ENCODE data around the gene AGRN.

The AGRN gene

DNA sequence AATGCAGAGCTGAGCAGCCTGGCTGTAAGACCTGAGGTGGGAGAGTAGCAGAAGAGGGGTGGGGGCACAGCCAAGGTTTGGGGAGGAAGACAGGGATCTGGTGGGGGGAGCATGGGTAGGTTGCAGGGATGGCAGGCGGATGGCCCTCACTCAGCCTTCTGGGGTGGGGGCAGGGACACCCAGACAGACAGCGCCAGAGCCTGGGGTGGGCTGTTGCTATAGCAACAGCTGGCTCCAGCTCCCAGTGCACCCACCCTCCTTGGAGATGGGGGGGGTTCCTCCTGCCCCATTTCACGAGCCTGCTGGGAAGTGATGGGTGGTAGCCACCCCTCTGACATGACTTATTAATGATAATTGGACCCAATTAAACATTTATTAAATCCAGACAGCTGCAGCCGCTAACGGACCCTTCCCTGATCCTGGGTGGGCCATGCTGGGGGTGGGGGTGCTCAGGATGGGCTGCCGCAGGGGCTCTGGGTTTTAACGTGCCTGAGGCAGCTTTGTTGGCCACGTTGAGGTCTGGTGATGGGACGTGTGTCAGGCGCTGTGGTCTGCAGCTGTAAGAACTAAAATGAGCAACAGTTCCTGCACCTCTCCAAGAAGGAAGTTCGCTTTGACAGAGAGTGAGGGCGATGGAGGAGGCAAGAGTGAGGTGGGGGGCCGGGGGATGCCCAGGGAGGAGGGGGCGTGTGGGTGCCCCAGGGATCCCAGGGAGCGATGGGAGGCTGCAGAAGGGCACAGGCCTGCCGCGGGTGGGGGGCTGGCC, 19.4 kb downstream of the AGRN start:
- no peak for DNase-seq

DNA sequence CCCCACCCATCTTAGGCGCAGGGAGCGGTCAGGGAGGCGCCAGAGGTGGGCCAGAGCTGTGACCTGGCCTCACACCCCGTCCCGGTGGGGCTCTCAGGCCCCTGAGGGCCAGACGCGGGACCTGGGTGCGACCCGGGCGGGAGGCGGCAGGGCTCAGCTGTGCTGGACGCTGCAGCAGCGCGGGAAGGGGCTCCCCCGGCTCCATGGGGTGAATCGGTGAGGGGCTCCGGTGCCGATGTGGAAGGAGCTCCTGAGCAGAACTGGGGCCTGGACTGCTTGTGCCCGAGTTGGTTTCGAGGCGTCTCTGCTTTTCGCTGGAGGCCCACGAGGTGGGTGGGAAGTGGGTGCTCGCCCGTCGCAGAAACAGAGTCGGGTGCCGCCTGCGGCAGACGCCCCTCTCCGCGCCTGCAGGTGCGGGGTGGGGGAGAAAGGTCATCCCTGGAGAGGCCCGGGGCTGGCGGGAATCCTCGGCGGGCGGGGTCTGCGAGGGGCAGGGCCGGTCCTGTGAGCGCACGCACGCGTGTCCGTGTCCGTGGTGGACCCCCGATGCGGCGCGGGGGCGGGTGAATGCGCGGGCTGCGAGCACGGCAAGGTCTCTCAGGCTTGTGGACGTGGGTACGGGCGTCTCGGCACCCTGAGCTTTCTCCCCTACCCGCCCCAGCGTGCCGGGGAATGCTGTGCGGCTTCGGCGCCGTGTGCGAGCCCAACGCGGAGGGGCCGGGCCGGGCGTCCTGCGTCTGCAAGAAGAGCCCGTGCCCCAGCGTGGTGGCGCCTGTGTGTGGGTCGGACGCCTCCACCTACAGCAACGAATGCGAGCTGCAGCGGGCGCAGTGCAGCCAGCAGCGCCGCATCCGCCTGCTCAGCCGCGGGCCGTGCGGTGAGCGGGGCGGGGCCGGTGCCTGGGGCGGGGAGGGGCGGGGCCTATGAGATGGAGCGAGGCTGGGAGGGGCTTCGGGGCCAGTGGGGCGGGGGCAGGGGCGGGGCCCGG, 20.4 kb downstream of the AGRN start:
- DNase-seq = peak; percentile 77

DNA sequence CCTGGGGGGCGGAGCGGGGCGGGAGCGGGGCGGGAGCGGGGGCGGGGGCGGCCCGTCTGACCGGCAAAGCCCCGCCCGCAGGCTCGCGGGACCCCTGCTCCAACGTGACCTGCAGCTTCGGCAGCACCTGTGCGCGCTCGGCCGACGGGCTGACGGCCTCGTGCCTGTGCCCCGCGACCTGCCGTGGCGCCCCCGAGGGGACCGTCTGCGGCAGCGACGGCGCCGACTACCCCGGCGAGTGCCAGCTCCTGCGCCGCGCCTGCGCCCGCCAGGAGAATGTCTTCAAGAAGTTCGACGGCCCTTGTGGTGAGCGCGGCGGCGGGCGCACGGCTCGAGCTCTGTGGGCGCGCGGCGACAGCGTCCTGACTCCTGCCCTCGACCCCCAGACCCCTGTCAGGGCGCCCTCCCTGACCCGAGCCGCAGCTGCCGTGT, 21.2 kb downstream of the AGRN start:
- no peak for DNase-seq

DNA sequence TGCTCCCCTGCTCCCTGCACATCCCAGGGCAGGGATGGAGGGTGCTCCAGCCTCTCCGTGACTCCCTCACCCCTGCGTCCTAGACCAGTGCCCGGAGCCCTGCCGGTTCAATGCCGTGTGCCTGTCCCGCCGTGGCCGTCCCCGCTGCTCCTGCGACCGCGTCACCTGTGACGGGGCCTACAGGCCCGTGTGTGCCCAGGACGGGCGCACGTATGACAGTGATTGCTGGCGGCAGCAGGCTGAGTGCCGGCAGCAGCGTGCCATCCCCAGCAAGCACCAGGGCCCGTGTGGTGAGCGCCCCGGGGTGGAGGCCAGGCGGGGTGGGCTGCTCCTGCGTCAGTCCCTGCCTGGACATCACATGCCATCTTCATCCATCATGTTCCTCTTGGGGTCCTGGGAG, 22.0 kb downstream of the AGRN start:
- no peak for DNase-seq

DNA sequence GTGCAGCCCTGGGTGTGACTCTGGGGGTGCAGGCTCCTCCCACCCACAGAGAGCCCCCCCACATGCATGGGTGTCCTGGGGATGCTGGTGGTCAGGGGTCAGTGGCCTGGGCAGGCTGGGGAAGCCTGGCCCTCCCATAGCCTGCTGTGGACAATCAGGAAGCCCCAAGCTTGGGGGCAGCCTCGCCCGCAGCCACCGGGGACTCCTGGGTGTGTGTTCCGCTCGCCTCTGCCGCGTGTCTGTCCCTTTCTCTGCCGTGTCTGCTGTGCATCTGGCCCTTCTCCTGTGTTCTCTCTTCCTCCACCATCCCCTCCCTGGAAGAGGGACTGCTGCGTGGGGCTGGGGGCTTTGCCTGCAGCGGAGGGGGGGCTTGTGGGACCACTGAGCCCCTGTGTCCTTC, 22.9 kb downstream of the AGRN start:
- DNase-seq = no peak

DNA sequence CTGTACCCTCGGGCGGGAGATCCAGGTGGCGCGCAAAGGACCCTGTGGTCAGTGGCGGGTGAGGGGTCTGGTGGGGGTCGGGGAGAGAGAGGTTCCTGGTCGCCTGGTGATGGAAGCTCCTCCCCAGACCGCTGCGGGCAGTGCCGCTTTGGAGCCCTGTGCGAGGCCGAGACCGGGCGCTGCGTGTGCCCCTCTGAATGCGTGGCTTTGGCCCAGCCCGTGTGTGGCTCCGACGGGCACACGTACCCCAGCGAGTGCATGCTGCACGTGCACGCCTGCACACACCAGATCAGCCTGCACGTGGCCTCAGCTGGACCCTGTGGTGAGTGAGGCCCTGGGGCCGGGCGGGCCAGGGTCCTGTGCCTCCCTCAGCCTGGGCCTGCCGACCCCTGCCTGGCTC, 23.5 kb downstream of the AGRN start:
- no peak for DNase-seq

DNA sequence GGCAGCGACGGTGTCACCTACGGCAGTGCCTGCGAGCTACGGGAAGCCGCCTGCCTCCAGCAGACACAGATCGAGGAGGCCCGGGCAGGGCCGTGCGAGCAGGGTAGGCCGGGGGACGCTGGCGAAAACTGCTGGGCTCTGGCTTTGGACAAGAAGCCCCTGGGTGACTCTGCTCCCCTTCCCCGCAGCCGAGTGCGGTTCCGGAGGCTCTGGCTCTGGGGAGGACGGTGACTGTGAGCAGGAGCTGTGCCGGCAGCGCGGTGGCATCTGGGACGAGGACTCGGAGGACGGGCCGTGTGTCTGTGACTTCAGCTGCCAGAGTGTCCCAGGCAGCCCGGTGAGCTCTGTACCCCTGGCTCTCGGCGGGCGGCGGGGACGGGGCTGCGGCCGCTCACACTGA, 24.0 kb downstream of the AGRN start:
- no peak for DNase-seq

DNA sequence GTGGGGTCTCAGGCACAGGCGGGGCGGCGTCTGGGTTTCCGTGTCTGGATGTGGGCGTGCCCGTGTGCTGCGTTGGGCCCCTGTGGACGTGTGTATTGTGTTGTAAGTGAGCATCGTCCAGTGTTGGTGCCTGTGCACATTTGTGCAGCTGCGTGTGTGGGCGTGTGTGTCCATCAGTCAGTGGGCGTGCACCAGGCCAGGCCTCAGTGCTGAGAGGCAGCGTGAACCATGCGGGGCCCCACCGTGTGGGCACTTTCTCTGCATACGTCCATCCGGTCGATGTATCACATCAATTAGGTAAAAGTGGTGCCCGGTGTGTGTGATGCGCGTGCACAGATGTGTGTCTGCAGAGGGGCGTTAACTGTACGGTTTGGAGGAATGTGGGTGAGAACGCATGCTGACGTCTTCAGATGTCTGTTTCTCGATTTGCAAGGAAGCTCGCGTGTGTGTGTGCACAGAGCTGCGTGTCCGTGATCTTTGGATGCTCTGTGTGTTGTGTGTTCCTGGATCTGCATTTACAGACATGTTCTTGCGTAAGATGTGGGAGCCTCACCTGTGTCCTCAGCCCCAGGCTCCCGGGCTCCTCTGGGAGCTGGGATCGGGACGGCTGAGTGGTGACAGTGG, 24.6 kb downstream of the AGRN start:
- no peak for DNase-seq

DNA sequence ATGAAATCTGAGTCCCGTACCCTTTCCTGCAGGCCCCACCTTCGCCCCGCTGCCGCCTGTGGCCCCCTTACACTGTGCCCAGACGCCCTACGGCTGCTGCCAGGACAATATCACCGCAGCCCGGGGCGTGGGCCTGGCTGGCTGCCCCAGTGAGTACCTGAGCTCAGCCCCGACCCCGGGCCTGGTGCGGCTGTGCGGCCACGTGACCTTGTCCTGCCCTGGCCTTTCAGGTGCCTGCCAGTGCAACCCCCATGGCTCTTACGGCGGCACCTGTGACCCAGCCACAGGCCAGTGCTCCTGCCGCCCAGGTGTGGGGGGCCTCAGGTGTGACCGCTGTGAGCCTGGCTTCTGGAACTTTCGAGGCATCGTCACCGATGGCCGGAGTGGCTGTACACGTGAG, 25.2 kb downstream of the AGRN start:
- no peak for DNase-seq

DNA sequence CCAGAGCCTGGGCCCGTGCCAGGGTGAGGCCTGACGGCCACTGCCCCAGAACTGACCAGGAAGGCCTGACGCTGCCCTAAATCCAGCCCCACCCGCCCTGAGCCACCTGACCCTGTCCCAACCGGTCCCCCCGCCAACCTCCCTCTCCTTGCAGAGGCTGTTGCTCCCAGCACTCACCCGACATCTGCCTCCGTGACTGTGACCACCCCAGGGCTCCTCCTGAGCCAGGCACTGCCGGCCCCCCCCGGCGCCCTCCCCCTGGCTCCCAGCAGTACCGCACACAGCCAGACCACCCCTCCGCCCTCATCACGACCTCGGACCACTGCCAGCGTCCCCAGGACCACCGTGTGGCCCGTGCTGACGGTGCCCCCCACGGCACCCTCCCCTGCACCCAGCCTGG, 26.3 kb downstream of the AGRN start:
- no peak for DNase-seq

DNA sequence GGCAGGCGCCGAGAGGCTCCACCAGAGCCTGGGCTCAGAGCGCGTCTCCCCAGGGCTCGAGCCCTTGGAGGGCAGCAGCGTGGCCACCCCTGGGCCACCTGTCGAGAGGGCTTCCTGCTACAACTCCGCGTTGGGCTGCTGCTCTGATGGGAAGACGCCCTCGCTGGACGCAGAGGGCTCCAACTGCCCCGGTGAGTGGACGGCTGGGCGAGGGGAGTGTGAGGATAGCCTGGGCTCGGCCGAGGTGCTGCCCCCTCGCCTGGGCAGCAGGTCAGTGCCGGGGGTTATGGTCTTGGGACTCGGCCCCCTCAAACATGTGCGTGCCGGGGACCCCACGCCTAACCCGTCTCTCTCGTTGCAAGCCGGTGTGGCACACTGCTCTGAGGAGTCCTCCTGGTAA, 26.8 kb downstream of the AGRN start:
- no peak for DNase-seq

DNA sequence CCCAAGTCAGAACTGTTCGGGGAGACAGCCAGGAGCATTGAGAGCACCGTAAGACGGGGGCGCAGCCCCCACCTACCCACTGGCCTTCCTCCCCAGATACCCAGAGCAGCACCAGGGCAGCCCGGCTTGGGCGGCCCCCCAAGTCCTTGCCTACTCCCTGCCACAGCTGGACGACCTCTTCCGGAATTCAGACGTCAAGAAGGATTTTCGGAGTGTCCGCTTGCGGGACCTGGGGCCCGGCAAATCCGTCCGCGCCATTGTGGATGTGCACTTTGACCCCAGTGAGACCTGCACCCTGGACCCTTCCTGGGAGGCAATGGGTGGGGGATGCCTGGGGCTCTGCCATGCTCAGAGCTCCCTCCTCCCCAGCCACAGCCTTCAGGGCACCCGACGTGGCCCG, 27.5 kb downstream of the AGRN start:
- no peak for DNase-seq

DNA sequence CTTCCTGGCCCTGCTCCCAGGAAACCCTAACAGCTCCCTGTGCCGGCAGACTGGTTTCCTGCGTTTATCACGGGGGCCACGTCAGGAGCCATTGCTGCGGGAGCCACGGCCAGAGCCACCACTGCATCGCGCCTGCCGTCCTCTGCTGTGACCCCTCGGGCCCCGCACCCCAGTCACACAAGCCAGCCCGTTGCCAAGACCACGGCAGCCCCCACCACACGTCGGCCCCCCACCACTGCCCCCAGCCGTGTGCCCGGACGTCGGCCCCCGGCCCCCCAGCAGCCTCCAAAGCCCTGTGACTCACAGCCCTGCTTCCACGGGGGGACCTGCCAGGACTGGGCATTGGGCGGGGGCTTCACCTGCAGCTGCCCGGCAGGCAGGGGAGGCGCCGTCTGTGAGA, 28.0 kb downstream of the AGRN start:
- no peak for DNase-seq

DNA sequence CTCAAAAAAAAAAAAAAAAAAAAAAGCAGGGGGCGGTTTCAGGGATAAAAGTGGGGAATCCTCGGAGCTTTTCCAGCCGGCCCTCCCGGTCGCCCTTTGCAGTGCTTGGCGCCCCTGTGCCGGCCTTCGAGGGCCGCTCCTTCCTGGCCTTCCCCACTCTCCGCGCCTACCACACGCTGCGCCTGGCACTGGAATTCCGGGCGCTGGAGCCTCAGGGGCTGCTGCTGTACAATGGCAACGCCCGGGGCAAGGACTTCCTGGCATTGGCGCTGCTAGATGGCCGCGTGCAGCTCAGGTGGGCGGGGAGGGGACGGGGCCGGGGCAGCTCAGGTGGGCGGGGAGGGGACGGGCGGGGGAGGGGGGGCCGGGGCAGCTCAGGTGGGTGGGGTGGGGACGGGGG, 28.8 kb downstream of the AGRN start:
- no peak for DNase-seq

DNA sequence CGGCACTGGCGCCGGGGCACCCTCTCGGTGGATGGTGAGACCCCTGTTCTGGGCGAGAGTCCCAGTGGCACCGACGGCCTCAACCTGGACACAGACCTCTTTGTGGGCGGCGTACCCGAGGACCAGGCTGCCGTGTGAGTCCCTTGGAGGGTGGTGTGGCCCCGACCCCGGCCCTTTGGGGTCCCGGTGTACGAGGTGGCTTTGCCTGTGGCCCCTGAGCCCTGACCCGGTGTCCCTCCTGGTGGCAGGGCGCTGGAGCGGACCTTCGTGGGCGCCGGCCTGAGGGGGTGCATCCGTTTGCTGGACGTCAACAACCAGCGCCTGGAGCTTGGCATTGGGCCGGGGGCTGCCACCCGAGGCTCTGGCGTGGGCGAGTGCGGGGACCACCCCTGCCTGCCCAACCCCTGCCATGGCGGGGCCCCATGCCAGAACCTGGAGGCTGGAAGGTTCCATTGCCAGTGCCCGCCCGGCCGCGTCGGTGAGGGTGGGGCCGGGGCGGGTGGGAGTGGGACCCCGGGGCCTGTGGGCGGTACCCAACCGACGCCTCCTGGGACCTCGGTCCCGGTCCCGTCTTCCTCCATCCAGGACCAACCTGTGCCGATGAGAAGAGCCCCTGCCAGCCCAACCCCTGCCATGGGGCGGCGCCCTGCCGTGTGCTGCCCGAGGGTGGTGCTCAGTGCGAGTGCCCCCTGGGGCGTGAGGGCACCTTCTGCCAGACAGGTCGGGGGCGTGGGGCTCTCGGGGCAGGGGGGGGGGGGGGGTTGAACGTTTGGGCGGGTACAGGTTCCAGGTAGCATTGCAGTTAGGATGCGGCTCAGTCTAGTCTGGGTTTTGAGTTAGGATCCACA, 29.6 kb downstream of the AGRN start:
- no peak for DNase-seq

DNA sequence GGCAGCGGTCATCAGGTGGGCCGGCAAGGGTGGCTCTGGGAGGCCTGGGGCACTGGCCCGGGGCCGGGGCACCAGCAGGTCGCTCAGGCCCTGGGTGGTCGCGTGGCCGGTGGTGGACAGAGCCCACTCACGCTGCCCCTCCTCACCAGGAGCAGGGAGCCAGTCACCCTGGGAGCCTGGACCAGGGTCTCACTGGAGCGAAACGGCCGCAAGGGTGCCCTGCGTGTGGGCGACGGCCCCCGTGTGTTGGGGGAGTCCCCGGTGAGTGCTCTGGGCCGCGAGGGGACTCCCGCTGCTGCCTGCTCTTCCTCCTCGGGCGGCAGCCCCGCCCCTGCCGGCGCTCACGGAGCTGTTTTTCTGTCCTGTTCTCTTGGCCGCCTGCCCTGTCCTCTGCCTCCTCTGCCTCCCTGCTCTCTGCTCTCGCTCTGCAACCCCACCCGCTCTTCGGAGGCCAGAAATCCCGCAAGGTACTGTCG, 30.7 kb downstream of the AGRN start:
- DNase-seq = no peak

DNA sequence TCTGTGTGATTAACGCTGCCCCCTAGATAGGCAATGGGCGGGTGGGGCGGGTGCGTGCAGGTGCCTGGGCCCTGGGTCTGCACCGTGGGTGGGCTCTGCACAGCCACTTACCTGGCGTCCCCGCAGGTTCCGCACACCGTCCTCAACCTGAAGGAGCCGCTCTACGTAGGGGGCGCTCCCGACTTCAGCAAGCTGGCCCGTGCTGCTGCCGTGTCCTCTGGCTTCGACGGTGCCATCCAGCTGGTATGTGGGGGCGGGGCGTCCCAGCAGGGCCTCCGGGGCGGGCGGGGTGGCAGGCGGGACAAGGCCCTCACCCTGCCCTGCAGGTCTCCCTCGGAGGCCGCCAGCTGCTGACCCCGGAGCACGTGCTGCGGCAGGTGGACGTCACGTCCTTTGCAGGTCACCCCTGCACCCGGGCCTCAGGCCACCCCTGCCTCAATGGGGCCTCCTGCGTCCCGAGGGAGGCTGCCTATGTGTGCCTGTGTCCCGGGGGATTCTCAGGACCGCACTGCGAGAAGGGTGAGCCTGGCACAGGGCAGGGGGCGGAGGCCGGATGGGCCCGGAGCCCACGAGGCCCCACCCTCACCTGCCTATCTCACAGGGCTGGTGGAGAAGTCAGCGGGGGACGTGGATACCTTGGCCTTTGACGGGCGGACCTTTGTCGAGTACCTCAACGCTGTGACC, 31.3 kb downstream of the AGRN start:
- no peak for DNase-seq

DNA sequence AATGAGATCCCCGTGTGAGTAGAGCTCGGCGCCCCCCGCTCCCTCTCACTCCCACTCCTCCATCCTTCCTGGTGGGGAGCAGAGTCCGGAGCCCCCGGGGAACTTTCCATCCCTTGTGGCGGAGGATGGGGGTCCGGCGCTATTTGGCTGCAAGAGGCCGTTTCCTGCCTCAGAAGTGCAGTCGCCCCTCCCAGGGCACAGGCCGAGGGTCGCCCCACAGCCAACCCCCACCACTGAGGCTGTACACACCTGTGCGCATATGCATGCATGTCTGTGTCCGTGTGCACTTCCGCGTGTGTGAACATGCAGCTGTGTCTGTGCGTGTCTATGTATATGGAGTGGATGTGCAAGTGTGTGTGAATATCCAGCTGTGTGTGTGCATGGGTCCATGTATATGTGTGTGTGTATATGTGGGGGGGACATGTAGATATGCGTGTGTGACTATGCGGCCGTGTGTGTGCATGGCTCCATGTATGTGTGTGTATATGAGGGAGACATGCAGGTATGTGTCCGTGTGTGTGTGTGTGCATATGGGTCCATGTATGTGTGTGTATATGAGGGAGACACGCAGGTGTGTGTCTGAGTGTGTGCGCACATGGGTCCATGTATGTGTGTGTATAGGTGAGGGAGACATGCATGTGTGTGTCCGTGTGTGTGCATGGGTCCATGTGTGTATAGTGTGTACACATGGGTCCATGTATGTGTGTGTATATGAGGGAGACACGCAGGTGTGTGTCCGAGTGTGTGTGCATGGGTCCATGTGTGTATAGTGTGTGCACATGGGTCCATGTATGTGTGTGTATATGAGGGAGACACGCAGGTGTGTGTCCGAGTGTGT, 32.3 kb downstream of the AGRN start:
- DNase-seq = no peak

DNA sequence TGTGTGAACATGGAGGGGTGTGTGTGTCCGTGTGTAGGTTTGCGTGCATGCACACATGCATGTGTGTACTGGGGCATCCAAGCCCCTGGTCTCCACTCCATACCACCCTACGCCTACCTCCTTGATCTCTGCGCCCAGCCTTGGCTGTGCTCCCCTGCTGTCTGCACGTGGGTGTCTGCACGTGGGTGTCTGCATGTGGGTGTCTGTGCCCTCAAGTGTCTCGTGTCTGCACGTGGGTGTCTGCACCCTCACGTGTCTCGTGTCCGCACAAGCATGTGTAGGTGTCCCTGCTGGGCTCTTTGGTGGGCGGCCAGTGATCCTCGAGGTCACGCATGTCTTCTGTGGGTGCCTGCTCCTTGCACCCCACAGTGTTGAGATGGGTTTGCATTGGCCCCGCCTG, 33.1 kb downstream of the AGRN start:
- DNase-seq = no peak

DNA sequence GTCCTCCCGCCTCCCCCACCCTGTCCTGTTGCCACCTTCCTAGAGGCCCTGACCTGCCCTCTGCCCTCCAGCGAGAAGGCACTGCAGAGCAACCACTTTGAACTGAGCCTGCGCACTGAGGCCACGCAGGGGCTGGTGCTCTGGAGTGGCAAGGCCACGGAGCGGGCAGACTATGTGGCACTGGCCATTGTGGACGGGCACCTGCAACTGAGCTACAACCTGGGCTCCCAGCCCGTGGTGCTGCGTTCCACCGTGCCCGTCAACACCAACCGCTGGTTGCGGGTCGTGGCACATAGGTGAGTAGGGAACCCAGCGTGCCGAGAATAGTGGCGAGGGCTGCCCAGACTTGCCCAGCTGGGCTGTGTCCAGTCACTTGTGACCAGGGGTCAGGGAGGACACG, 33.8 kb downstream of the AGRN start:
- DNase-seq = no peak

DNA sequence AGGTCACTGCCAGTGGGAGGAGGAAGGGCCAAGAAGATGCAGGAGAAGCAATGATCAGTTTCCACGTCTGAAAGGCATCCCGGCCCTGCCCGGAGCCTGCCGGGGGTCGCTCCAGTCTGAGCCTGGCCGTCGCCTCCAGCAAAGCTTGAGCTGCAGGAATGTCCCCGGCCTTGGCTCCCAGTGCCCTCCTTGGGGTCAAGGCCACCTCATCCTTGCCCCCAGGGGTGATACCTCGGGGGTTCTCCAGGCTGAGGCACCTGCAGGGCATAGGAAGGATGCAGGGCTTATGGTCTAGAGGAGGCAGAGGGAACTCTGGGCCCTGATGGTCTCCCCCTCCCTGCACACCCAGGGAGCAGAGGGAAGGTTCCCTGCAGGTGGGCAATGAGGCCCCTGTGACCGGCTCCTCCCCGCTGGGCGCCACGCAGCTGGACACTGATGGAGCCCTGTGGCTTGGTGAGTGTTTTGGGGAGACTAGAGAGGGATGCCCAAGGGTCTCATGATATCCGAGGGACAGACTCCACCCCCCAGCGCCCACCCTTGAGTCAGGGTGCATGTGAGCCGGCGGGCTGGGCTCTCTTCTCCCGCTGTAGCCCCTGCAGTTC, 34.3 kb downstream of the AGRN start:
- no peak for DNase-seq

All from stimulated activated CD4-positive, alpha-beta T cell treated with anti-CD3 and anti-CD28 coated beads, Interleukin-1b, Interleukin-23, amount 100 ng/mL, for 48 hours (primary cell).